Measurements from ENCODE around the gene SLC6A17. TPM values are rescaled to one million over a fixed set of nuclear protein-coding genes. Genes with fewer than 3 reads are reported as not detected.

SLC6A17 gene
- total RNA-seq: 0.37 and 0.47 TPM in 2 replicates
- 7.1 TPM for polyA plus RNA-seq (2012)

DNA sequence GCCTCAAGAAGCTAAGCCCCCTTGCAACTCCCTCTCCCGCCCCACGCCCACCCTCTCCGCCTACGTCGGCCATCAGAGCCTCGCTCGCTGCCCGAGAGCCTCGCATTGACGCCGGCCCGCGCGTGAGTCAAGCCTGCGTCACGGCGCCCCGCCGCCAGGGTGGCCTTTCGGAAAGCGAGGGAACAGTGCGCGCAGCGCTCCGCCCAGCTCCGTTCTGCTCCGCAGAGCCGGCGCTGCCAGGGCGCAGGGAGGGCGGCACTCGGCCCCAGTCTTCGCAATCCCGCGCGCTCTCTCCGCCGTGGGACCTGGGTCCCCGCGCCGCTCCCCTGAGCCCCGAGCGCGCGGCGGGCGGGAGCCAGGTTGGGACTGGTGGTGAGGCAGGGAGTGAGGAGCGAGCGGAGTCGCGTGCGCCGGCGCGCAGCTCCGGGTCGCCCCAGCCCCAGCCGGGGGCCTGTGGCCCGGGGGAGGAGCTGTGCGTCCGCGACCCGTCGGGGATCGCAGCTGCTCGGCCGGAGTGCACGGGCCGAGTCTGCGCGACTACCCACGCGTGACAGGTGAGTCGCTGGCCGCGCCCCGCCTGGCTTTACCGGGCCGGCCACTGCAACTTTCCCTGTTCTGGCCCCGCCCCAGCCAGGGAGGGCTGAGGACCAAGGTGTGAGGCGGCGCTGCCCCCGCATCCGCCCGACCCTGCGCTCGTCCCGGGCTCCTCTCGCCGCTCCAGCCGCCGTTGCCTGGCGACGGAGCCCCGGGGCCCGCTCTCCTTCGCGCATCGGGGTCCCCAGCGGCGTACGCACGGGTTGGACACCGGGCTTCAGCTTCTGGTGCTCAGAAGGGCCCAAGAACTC lies at the start of gene SLC6A17:
SLC6A17 (plus strand) TSS at position 165 of the 845 bp plus-strand sequence. CDS start 16,436 bp downstream, outside the sequence.
- peak; percentile 26 for DNase-seq (ENCODE audit: low read depth)

DNA sequence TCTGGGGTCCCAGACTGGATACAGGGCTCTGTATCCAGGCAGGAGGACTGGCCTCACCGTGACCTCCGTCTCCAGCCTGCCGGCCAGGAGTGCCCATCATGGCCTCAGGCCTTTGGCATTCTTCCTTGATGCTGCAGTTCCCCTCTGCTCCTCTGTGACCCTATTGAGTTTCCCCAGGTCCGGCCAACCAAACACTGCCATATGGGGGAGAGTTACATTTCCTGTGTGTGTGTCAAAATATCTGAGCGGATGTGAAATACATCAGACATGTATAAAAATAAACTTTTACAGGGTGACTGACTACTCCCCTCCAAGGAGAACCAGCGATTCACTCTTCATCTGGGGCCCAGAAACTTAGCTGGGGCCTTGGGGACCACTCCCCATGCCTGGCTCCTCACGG lies 48.2 kb upstream of the SLC6A17 start:
- DNase-seq (ENCODE audit: low read depth): no peak

DNA sequence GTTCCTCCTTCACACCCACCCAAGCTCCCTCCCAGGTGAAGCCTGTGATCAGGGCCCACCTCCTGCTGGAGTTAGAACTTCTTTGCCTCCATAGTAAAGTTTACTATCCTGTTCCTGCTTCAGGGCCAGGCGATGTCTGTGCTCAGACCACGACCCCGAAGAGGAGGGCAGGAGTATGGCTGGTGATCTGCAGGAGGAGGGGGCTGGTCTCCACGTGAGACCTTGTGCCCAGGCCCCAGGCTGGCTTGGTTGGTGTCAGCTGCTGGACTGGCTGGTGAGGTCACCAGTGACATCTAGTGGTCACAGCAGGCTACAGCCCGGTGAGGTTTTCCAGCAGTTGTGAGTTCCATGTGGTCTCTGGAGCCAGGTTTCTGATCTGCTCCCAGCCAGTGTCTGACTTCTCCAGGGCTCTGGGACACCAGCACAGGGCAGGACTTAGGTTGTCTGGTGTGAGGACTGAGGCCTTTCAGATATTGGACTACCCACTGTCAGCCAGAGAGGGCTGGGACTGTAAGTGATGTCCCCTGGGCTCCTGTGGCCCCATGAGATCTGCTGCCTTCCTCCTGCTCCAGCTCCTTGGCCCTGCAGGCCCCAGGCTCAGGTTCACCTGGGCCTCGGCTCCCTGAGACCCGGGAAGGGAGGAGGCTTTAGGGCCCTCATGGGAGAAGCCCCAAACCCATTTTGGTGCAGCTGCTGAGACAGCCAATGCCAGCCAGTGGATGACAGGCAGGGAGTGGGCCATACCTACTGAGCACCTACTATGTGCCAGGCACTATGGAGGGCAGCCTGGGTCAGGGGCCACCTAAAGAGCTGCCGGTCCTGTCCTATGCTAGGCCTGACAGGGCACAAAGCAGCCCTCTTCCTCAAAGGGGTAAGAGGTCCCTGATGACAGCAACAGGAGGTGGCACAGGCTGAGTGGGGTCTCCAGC lies 44.0 kb upstream of the SLC6A17 start:
- DNase-seq (ENCODE audit: low read depth): peak; percentile 73

DNA sequence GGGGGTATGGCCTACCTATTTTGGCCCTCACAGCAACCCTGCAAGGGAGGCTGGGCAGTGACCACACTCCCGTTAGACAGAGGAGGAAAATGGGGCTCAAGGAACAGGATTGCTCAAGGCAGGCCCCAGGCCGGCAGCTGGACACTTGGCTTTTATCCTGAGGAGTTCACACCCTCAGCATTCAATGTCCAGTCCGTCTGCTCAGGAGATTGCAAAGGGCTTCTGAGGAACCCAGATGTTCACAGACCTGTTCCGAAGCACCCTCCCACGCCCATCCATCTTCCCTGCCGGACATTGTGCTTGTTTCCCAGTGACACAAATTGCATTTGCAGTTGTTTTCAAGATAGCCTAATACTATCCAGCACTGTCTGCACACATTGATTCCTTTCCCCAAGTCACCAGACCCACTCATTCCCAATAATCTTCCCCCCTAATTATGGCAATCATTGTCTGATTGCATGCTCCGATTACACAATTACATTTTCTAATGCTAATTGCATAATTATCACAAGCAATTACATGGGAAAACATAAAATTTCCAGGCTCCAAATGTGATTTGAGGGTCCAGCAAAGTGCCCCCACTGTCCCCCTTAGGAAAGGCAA lies 42.3 kb upstream of the SLC6A17 start:
- DNase-seq (ENCODE audit: low read depth): no peak

DNA sequence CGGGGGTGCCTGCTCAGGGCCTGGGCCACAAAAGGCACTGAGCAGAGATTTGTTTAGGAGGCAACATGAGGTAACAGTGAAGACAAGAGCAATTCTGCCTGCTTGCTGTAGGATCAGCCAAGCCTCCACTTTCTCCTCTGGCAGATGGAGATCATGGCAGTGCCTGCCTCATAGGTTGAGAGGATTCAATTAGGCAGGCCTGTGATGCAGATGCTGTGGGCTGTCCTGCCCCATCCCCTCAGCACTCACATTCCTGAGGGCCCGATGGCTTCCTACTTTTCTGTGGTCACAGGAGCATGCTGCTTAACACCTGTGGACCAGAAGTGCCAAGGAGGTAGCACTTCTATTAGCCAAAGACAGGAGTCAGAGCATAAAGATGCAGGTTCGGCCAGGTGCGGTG lies 39.2 kb upstream of the SLC6A17 start:
- DNase-seq (ENCODE audit: low read depth): no peak

DNA sequence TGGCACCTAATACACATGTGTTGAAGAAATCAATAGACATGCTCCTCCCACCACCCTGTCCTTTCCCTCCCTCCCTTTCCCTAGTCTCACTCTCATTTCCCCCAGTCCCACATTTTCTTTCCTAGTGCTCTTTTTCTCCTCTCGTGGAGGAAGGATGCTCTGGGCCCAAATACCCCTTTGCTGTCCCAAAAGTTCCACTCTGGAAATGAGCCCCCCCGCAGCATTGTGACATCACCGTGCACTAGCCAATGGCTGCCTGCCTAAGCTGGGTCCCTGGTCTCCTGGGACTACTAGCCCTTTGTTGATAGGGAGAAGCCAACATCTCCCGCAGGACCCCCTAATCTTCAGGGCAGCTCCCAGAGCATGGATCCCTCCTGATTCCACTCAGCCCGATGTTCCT lies 38.2 kb upstream of the SLC6A17 start, which contains the start of gene UBL4B:
UBL4B (plus strand) TSS at position 301 of the 400 bp plus-strand sequence; CDS start at position 393, 92 bp downstream.
- DNase-seq (ENCODE audit: low read depth): no peak

DNA sequence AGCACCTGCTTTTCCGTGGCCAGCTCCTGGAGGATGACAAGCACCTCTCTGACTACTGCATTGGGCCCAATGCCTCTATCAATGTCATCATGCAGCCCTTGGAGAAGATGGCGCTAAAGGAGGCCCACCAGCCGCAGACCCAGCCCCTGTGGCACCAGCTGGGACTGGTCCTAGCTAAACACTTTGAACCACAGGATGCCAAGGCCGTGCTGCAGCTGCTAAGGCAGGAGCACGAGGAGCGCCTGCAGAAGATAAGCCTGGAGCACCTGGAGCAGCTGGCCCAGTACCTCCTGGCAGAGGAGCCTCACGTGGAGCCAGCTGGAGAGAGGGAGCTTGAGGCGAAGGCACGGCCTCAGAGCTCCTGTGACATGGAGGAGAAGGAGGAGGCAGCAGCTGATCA lies 37.6 kb upstream of the SLC6A17 start:
- no peak for DNase-seq (ENCODE audit: low read depth)

DNA sequence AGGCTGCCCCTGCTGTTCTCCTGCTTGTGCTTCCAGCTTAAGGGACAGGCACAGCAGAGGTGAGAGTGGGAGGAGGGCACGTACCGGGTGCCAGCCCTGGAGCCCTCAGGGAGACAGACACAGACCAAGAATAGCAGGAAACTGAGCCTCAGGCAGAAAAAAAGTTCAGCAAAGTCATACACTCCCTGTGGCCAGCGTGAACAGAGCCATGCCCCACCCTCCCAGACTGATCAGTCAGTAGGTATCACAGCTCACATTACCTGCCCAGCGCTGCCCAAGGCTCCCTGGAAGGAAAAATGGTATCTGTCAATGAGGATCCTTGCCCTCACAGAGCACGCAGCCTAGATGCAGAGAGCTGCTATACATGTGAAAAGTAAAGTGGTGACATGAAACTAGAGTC lies 36.7 kb upstream of the SLC6A17 start:
- DNase-seq (ENCODE audit: low read depth): no peak

DNA sequence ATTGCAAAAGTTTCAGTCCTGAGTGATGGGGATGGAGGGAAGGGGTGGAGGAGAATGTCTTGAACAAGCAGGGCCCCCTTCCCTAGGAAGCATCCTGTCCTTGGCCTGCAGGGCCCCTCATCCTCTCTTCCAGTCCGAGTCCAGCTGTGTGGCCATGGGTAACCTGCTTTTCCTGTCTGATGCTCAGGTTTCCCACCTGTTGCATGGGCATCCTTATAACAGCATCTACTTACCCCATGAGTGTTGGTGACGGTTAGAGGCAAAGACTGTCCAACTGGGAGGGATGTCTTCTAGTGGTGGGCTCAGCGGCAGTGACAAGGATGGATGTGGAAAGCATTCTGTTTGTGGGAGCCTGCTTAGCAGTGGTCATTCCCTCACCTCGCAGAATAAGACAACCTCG lies 36.1 kb upstream of the SLC6A17 start:
- no peak for DNase-seq (ENCODE audit: low read depth)

DNA sequence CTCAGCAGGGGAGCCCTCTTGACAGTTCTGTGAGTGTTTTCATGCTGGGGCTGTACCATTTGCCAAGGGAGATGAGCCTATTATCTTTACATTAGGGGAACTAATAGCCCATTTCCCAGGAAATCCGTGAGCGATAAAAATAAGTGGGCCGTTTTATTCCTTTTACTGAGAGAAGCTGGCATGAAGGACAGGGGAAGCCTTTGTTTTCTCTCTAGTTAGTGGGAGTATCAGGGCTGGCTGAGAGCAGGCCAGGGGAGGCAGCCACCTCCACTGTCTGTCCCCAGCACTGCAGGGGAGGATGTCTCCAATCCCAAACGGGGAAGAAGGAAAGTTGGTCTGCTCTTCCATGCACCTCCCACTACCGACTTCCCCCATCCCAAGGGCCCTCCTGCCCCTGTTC lies 35.5 kb upstream of the SLC6A17 start:
- no peak for DNase-seq (ENCODE audit: low read depth)

DNA sequence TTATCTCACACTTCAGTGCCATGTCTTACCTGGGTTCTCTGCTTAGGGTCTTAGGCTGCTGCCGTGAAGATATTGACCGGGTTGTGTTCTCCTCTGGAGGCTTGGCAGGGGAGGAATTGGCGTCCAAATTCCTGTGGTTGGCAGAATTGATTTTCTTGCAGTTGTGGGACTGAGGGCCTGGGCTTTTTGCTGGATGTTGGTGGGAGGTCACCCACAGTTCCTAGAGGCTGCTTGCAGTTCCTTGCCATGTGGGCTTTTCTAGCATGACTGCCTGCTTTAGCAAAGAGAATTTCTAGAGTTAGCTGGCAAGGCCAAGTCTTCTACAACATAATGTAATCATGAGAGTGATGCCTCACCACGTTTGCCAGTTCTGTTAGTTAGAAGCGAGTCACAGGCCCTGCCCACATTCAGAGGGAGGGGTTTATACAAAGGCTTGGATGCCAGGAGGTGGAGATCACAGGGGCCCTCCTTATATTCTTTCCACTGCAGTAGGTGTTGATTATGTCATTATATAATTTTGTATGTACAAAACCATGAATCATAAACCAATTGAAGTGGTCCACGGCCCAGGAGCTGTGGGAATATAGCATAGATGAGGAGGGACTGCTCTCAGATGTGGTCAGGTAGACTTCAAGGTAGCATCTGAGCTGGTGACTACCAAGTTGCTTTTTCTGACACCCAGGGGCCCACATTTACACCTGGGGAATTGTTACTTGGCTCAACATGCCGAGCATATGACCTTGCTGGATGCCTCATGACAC lies 31.5 kb upstream of the SLC6A17 start:
- DNase-seq (ENCODE audit: low read depth): peak; percentile 12

DNA sequence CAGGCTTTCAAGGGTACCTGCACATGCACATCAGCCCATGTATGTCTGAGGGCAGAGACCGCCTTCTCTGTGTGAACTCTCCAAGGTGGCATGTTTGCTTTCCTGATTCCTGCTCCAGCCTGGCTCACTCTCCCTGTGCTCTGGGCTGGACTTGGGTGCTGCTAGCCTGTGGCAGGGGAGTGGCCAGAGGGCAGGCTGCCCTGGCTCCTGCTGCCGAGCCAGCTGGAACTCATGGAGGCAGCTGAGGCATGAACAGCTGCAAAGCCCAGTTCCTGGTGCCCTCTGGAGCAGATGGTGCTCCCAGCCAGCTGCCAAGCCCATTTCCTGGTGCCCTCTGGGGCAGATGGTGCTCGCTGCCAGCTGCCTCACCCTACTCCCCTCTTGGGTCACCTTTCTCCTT lies 30.5 kb upstream of the SLC6A17 start:
- peak; percentile 84 for DNase-seq (ENCODE audit: low read depth)

DNA sequence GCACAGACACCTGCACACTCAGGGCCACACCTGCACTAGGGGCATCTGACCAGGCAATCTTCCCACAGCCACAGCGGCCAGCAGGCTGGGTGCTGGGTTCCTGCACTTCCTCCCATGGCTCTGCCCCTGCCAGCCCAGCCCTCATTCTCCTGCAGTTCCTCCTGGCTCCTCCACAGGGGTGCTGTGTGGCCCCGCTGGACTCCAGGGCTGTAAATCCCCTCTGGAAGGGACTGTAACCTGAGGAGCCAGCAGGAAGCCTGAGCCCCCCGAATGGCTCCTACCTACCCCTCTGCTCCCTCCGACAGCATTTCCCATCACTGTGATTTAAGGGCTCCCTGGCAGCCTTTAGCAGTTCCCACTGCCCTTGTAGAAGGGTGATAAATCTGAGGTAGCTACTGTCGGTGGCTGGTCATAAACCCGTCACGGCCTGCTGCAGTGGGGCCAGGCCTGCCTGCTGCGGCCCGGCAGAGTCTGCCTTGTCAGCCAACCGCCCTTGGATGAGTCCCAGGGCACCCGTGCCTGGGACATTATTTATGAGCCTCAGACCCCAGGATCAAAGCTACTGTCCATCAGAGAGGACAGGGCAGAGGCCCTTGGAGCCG lies 29.2 kb upstream of the SLC6A17 start:
- no peak for DNase-seq (ENCODE audit: low read depth)

DNA sequence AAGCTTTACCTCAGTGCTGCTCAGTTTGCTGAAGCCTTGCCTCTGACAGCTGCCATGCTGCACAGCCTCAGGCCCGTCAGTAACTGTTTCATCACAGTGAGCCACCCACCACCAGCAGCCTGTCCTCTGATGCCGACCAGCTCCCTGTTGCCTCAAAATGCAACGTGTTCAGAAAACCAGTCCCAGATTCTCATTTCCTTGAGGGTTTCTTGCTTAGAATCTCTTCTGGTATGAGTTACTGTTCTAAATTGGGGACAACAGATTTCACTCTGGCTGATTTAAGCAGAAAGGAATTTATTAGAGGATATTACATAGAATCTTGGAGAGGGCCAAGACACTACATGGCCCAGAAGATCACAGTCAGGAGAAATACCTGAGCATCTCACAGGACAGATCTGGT lies 27.1 kb upstream of the SLC6A17 start:
- peak; percentile 28 for DNase-seq (ENCODE audit: low read depth)

DNA sequence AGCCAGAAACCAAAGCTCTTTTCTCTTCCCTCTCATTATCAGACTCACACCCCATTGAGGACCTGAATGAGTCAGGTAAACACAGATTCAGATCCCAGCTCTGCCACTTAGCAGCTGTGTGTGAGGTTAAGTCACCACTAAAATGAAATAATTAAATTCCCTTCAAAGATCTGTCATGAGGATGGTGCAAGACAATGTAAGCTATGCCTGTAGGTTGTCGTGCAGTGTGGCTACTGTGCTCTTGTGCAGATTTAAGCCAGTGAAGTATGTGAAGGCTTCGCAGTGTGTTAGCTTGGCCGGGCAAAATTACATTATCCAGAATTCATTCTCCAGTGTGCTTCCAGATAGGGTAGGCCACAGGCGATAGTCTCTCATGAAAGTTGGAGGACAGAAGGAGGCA lies 24.5 kb upstream of the SLC6A17 start:
- DNase-seq (ENCODE audit: low read depth): no peak

DNA sequence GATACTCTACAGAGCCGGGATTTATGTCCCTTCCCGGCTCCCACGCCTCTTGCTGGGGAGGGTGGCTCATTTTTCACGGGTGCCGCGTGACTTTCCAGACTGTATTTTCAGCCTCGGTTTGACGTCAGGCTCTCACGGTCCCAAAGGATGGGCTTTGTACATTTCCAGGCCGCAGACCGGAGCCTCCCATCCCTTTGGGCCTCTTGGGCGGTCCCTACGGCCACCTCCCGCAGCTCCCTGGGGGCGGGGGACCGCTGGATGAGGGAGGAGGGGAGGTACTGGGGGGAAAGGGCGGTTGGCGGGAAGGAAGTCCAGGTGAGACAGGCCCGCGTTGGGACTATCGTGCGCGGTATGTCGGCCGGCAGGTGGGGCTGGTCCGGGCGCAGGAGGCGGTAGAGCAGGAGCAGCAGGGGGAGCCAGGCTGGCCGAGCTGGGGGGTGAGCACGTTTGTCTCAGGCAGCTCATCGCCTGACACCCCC lies 20.1 kb upstream of the SLC6A17 start:
- no peak for DNase-seq (ENCODE audit: low read depth)

DNA sequence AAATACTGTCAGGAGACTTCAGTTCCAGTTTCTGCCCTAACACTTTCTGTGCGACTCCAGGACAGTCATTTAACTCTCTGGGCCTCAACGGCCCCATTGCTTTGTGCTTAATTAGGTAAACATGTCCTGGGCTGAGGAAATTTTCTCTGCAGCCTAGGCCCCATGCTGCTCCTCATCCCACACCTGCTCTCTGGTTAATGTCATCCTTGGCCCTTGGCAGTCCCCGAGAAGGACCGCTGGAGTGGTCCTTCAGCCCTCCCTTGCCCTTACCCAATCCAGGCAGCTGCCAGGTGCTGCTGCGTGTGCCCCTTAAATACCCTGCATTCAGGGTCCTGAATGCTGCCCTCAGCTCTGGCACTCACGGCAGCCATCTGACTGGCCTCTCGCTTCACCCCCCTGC lies 19.3 kb upstream of the SLC6A17 start:
- DNase-seq (ENCODE audit: low read depth): no peak

DNA sequence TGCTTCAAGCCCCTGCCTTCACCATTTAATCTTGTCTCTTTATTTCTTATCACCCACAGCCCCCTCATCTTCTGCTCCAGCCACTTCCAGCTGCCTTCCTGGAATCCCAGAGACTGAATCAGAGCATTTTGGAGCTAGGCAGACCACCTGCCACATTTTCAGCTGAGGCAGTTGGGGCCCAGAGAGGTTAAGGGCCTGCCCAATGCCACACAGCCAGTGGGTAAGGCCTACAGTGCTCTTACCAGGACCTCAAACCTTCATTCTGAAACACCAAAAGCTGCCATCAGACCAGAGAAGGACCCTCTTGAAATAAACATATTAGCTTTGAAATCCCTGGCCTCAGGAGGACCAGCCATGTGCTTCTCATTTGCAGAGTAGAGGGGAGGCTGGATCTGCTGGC lies 17.6 kb upstream of the SLC6A17 start:
- DNase-seq (ENCODE audit: low read depth): no peak

DNA sequence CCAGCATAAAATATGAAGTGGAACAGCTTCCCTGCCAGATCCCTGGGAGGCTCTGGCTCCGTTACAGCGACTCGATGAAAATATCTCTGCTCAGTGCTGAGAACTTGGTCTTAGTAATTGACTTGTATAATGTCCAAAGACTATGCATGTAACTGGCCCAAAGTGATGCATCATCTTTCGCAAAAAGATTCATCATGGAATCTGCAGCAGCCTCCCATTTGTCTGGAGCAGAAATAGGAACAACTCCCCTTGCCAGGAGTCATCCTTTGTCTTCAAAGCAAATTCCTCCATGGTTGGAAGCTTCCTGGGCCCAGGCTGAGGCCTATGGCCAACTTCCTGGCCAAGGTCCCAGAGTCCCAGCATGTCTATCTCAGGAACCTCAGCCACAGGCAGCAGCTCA lies 16.9 kb upstream of the SLC6A17 start:
- DNase-seq (ENCODE audit: low read depth): no peak

DNA sequence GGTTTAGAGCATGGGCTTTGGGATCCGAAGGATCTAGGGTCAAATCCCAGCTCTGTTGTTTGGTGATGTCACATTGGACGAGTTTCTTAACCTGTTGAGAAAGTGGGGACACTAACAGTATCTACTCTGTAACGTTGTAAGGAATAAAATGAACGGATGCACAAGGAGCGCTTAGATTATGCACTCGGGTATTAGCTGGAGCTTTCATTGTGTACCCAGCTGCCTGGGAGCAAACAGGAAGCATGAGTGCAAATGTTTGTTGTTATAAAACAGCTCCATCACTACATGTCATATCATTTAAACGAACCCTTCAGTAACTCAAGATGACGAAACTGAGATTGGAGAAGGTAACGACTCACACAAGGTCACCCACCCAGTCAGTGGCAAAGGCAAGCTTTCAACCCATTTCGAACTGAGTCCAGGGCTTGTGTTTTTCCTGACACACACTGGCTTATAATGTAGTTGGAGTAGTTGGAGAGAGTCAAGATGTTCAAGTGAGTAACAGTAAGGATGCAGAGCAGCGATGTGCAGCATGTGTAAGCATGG lies 16.2 kb upstream of the SLC6A17 start:
- no peak for DNase-seq (ENCODE audit: low read depth)

Measured in myocyte (in vitro differentiated cells).